Brain microvascular endothelial cell (primary cell): ENCODE measurements around the gene TUT1.
A peak's percentile ranks its signal among the peaks of the same experiment; 100 is the strongest.

Experiments
- DNase-seq: peaks from one replicate; pipeline ENCODE4 v3.0.0-alpha.2; 2020
- H3K27ac ChIP-seq: fragments of 250-450 bp; sonication (Bioruptor Pico); 2 replicates; pipeline ENCODE4 v1.5.1; 2020; ENCODE audit warnings: mild to moderate bottlenecking, moderate library complexity
- H3K27me3 ChIP-seq: fragments of 250-450 bp; sonication (Bioruptor Pico); replicated peaks from 2 replicates; pipeline ENCODE4 v1.5.1; 2020; ENCODE audit warnings: mild to moderate bottlenecking
- H3K36me3 ChIP-seq: fragments of 250-450 bp; sonication (Bioruptor Pico); replicated peaks from 2 replicates; pipeline ENCODE4 v1.5.1; 2020; ENCODE audit warnings: mild to moderate bottlenecking
- H3K4me3 ChIP-seq: 2 replicates; pipeline ENCODE4 v1.5.1; 2011; ENCODE audit warnings: low read depth, mild to moderate bottlenecking, control low read depth, low read length, moderate library complexity
- in situ Hi-C: cut with HindIII; loops from 2 replicates; pipeline ENCODE4 v1.10.0; 2017; ENCODE audit warnings: low sequenced_read_pairs, low pct_ligation_motif_present
- TF ChIP-seq, protein P1 (sequence below): IDR thresholded peaks from 2 replicates; pipeline ENCODE4 v1.5.1; 2011; ENCODE audit warnings: low read depth, mild to moderate bottlenecking, moderate library complexity, low read length, control low read depth, inconsistent platforms; ENCODE audit errors: missing control alignments

Gene TUT1

DNA sequence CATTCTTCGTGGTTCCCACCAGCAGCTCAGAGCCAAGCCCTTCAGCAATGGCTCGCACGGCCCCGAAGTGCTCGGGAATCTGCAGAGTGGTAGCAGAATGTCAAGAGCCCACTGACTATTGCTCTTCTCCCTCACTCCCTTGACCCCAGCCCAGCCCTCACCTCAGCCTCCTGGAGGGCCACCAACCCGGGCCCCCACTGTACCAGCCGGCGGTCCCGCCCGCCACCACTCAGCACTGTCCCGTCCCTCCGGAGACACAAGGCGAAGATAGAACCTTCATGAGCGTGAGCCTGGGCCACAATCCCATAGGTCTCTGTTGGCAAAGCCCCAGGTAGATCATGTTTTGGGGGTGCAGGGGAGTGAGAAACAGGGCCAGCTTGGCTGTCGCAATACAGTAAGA, 14.6 kb upstream of the TUT1 start:
- H3K36me3 ChIP-seq: peaks cover 2% of the 10 kb centered on the region
- H3K27me3 ChIP-seq: no peaks in the 10 kb centered on the region
- TF ChIP-seq, protein P1, sequence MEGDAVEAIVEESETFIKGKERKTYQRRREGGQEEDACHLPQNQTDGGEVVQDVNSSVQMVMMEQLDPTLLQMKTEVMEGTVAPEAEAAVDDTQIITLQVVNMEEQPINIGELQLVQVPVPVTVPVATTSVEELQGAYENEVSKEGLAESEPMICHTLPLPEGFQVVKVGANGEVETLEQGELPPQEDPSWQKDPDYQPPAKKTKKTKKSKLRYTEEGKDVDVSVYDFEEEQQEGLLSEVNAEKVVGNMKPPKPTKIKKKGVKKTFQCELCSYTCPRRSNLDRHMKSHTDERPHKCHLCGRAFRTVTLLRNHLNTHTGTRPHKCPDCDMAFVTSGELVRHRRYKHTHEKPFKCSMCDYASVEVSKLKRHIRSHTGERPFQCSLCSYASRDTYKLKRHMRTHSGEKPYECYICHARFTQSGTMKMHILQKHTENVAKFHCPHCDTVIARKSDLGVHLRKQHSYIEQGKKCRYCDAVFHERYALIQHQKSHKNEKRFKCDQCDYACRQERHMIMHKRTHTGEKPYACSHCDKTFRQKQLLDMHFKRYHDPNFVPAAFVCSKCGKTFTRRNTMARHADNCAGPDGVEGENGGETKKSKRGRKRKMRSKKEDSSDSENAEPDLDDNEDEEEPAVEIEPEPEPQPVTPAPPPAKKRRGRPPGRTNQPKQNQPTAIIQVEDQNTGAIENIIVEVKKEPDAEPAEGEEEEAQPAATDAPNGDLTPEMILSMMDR: no peak
- in situ Hi-C loops: no loop called here
- no peak overlapping the region for H3K27ac ChIP-seq
- no peak overlapping the region for H3K4me3 ChIP-seq
- no peak for DNase-seq

GRCh38 chr11:62605467-62605866, 14.1 kb upstream of the TUT1 start:
- no peaks in the 10 kb centered on the region for H3K27me3 ChIP-seq
- no peak overlapping the region for H3K4me3 ChIP-seq
- DNase-seq: no peak
- in situ Hi-C loops: no loop called here
- peaks cover 2% of the 10 kb centered on the region for H3K36me3 ChIP-seq
- TF ChIP-seq, protein P1: no peak
- no peak overlapping the region for H3K27ac ChIP-seq

GRCh38 chr11:62604460-62605120, 13.3 kb upstream of the TUT1 start:
- Histone ChIP-seq H3K27ac (no peak overlapping the region), H3K36me3 (peaks cover 4% of the 10 kb centered on the region), H3K4me3 (no peak overlapping the region), H3K27me3 (no peaks in the 10 kb centered on the region)
- TF ChIP-seq, protein P1: no peak
- in situ Hi-C loops: no loop called here
- DNase-seq: no peak

- in situ Hi-C loops: no loop called here
- no peak overlapping the region for H3K4me3 ChIP-seq
- TF ChIP-seq, protein P1: no peak
- H3K27ac ChIP-seq: no peak overlapping the region
- no peaks in the 10 kb centered on the region for H3K27me3 ChIP-seq
- no peak for DNase-seq
- peaks cover 5% of the 10 kb centered on the region for H3K36me3 ChIP-seq
Measured at GRCh38 chr11:62603776-62604299, 12.5 kb upstream of the TUT1 start.

DNA sequence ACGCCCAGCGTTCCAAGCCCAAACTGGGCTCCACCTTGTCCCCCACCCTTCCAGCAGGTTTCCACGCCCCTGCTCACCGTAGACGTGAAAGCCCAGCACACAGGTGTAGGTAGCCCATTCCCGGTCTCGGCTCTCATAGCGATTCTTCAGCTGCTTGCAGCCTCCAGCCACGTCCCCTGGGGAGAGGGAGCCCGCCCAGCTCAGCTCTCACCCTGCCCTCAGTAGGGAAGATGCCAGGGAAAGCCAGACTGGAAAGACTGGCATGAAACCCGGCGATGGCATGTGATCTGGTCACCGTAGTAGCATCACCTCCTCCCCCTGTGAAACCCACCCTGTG, 11.7 kb upstream of the TUT1 start:
- H3K36me3 ChIP-seq: peaks cover 11% of the 10 kb centered on the region
- in situ Hi-C loops: no loop called here

More for the DNA sequence above, 11.7 kb upstream of the TUT1 start:
- Histone ChIP-seq H3K4me3 (peak overlapping the region; percentile 93), H3K27me3 (no peaks in the 10 kb centered on the region), H3K27ac (no peak overlapping the region)
- TF ChIP-seq, protein P1: no peak
- no peak for DNase-seq
